ENCODE results near the gene SEMA3B.
"Not testable (repeated sequence)": the region's sequence is repeated elsewhere in the genome, so short reads cannot be mapped to it uniquely, and the experiment has no call there.

The SEMA3B gene

DNA sequence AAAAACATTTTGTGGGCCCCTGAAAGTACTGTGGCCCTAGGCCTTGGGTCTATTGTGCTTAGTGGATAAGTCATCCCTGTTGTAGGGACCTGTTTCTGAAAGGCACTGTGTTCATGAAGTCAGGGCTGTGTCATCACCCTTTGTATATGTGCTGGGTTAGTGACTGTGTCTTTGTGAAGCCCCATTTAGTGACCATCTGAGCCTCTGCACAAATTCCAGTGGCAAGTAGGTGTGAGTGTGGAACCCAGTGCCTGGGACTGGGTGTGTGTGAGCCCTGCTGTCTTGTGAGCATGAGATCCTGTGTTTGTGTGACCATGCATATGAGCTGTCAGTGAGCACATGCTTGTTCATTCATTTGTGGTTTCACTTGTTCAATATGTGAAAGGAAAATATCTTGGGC, 35.7 kb downstream of the SEMA3B start:
- no peak overlapping the region for H3K4me3 ChIP-seq (ENCODE audit: low read length)
- peaks cover 5% of the 10 kb centered on the region; the same call in 1 of the 2 replicates for H3K4me1 ChIP-seq (ENCODE audit: low read length)
- TF ChIP-seq EZH2 (optimal IDR thresholded peaks at IDR 0.05; ENCODE audit: low read depth, low read length), result no peak
- no peak for TF ChIP-seq EZH2phosphoT487 (IDR thresholded peaks at IDR 0.05; ENCODE audit: low read length)
- TF ChIP-seq CTCF (IDR thresholded peaks at IDR 0.05; ENCODE audit: low read length), result no peak
- no peaks in the 10 kb centered on the region for H3K36me3 ChIP-seq (replicated peaks; ENCODE audit: insufficient read depth, low read length)
- H3K9me2 ChIP-seq (replicated peaks; ENCODE audit: insufficient read depth, low read length), result no peaks in the 10 kb centered on the region
- no peaks in the 10 kb centered on the region for H4K20me1 ChIP-seq (ENCODE audit: insufficient read depth, low read length)
- H3K27ac ChIP-seq (ENCODE audit: low read length), result no peak overlapping the region
- no peak overlapping the region for H3K9ac ChIP-seq (ENCODE audit: low read length)
- 0 out of 2 replicates have a peak, but pooled peaks cover 1% of the 10 kb centered on the region for H3F3A ChIP-seq (ENCODE audit: insufficient read depth, low read length)
- H3K9me3 ChIP-seq (replicated peaks; ENCODE audit: insufficient read depth, low read length), result no peaks in the 10 kb centered on the region
- H3K27me3 ChIP-seq (replicated peaks; ENCODE audit: insufficient read depth, low read length), result no peaks in the 10 kb centered on the region
- H3K79me2 ChIP-seq (ENCODE audit: low read length), result 0 out of 2 replicates have a peak, but pooled peaks cover 3% of the 10 kb centered on the region
- H2AFZ ChIP-seq (ENCODE audit: low read length), result no peak overlapping the region
- no peak for DNase-seq
- H3K4me2 ChIP-seq (ENCODE audit: low read depth, low read length), result no peak overlapping the region

DNA sequence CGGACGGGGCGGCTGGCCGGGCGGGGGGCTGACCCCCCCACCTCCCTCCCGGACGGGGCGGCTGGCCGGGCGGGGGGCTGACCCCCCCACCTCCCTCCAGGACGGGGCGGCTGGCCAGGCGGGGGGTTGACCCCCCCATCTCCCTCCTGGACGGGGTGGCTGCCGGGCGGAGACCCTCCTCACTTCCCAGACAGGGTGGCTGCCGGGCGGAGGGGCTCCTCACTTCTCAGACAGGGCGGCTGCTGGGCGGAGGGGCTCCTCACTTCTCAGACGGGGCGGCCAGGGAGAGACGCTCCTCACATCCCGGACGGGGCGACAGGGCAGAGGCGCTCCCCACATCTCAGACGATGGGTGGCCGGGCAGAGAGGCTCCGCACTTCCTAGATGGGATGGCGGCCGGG, 43.1 kb downstream of the SEMA3B start:
- H3K9me2 ChIP-seq (replicated peaks; ENCODE audit: insufficient read depth, low read length); H3K4me3 ChIP-seq (ENCODE audit: low read length); DNase-seq; H4K20me1 ChIP-seq (ENCODE audit: insufficient read depth, low read length); H3F3A ChIP-seq (ENCODE audit: insufficient read depth, low read length); H3K27ac ChIP-seq (ENCODE audit: low read length); H3K27me3 ChIP-seq (replicated peaks; ENCODE audit: insufficient read depth, low read length); H3K9me3 ChIP-seq (replicated peaks; ENCODE audit: insufficient read depth, low read length); H3K79me2 ChIP-seq (ENCODE audit: low read length); H3K4me1 ChIP-seq (ENCODE audit: low read length); H2AFZ ChIP-seq (ENCODE audit: low read length); H3K9ac ChIP-seq (ENCODE audit: low read length); H3K36me3 ChIP-seq (replicated peaks; ENCODE audit: insufficient read depth, low read length); H3K4me2 ChIP-seq (ENCODE audit: low read depth, low read length): not testable (repeated sequence)

DNA sequence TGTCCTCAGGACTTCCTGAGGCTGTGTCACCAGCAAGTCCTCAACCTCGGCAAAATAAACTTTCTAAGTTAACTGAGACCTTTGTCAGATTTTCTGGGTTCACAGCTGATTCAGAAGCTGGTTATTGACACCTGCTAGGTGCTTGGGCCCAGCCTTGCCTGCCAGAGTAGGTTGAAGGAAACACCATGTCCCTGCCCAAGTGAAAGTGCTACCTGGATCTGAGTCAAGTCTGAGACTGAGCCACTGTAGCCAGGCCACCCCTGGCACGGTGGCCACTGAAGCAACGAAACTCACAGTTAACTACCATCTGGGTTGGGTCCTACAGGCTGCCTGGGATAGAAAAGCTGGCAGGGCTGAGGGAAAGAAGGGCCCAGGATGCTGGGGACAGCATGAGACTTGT, 45.4 kb downstream of the SEMA3B start:
- H3K4me1 ChIP-seq (ENCODE audit: low read length), result 0 out of 2 replicates have a peak, but pooled peaks cover 5% of the 10 kb centered on the region
- H3K4me3 ChIP-seq (ENCODE audit: low read length), result no peak overlapping the region
- no peaks in the 10 kb centered on the region for H3K9me2 ChIP-seq (replicated peaks; ENCODE audit: insufficient read depth, low read length)
- no peaks in the 10 kb centered on the region for H4K20me1 ChIP-seq (ENCODE audit: insufficient read depth, low read length)
- H3K9ac ChIP-seq (ENCODE audit: low read length), result no peak overlapping the region
- no peaks in the 10 kb centered on the region for H3K9me3 ChIP-seq (replicated peaks; ENCODE audit: insufficient read depth, low read length)
- H3K27ac ChIP-seq (ENCODE audit: low read length), result no peak overlapping the region
- no peaks in the 10 kb centered on the region for H3K27me3 ChIP-seq (replicated peaks; ENCODE audit: insufficient read depth, low read length)
- TF ChIP-seq EZH2phosphoT487 (IDR thresholded peaks at IDR 0.05; ENCODE audit: low read length), result no peak
- TF ChIP-seq EZH2 (optimal IDR thresholded peaks at IDR 0.05; ENCODE audit: low read depth, low read length), result no peak
- TF ChIP-seq CTCF (IDR thresholded peaks at IDR 0.05; ENCODE audit: low read length), result no peak
- no peak for DNase-seq
- no peak overlapping the region for H2AFZ ChIP-seq (ENCODE audit: low read length)
- H3K36me3 ChIP-seq (replicated peaks; ENCODE audit: insufficient read depth, low read length), result no peaks in the 10 kb centered on the region
- 0 out of 2 replicates have a peak, but pooled peaks cover 3% of the 10 kb centered on the region for H3F3A ChIP-seq (ENCODE audit: insufficient read depth, low read length)
- no peaks in the 10 kb centered on the region for H3K79me2 ChIP-seq (ENCODE audit: low read length)
- no peak overlapping the region for H3K4me2 ChIP-seq (ENCODE audit: low read depth, low read length)

GRCh38 chr3:50314816-50315215, 45.9 kb downstream of the SEMA3B start:
- no peak for DNase-seq
- Histone ChIP-seq H3K4me3 (ENCODE audit: low read length) (no peak overlapping the region), H3K79me2 (ENCODE audit: low read length) (peaks cover 4% of the 10 kb centered on the region; the same call in 1 of the 2 replicates), H3K27ac (ENCODE audit: low read length) (no peak overlapping the region), H3F3A (ENCODE audit: insufficient read depth, low read length) (no peaks in the 10 kb centered on the region), H3K27me3 (replicated peaks; ENCODE audit: insufficient read depth, low read length) (no peaks in the 10 kb centered on the region), H2AFZ (ENCODE audit: low read length) (no peak overlapping the region), H3K9me2 (replicated peaks; ENCODE audit: insufficient read depth, low read length) (no peaks in the 10 kb centered on the region), H3K9ac (ENCODE audit: low read length) (no peak overlapping the region), H3K9me3 (replicated peaks; ENCODE audit: insufficient read depth, low read length) (no peaks in the 10 kb centered on the region), H3K4me2 (ENCODE audit: low read depth, low read length) (no peak overlapping the region), H3K4me1 (ENCODE audit: low read length) (0 out of 2 replicates have a peak, but pooled peaks cover 5% of the 10 kb centered on the region), H4K20me1 (ENCODE audit: insufficient read depth, low read length) (no peaks in the 10 kb centered on the region), H3K36me3 (replicated peaks; ENCODE audit: insufficient read depth, low read length) (no peaks in the 10 kb centered on the region)
- TF ChIP-seq EZH2phosphoT487 (IDR thresholded peaks at IDR 0.05; ENCODE audit: low read length), result no peak
- no peak for TF ChIP-seq CTCF (IDR thresholded peaks at IDR 0.05; ENCODE audit: low read length)
- TF ChIP-seq EZH2 (optimal IDR thresholded peaks at IDR 0.05; ENCODE audit: low read depth, low read length), result no peak
